Adipose tissue (tissue), 3 donors: ENCODE data around the gene TBC1D13. TPM values are rescaled to one million over a fixed set of nuclear protein-coding genes. Genes with fewer than 3 reads are reported as not detected.
A peak's percentile ranks its signal among the peaks of the same experiment; 100 is the strongest.
"Not testable (repeated sequence)": the region's sequence is repeated elsewhere in the genome, so short reads cannot be mapped to it uniquely, and the experiment has no call there.

ENCODE experiments used
- H3K27ac ChIP-seq: one replicate; pipeline ENCODE4 v1.5.1; 2013; ENCODE audit warnings: low read depth, low read length
- WGBS, 3 donors: extraction: QIAGEN DNeasy Blood & Tissue Kit; methylation state at CpG; one replicate each; pipeline ENCODE4 v1.1.7; 2013; 5-methylcytosine and 5-hydroxymethylcytosine counted together
- polyA plus RNA-seq, 3 donors: library from polyadenylated mRNA; stranded (reverse); fragments of 200-250 nt; gene quantifications; one replicate each; pipeline ENCODE4 v1.2.3, GENCODE V29; 2013
- donor health status: healthy with polysubstance abuse.
- donor health status: Bipolar disorder and iron deficiency.
- donor health status: healthy.

TBC1D13 gene
- polyA plus RNA-seq, result 10 to 100 TPM; 14.2 to 19.1 (median 16.2) TPM

DNA sequence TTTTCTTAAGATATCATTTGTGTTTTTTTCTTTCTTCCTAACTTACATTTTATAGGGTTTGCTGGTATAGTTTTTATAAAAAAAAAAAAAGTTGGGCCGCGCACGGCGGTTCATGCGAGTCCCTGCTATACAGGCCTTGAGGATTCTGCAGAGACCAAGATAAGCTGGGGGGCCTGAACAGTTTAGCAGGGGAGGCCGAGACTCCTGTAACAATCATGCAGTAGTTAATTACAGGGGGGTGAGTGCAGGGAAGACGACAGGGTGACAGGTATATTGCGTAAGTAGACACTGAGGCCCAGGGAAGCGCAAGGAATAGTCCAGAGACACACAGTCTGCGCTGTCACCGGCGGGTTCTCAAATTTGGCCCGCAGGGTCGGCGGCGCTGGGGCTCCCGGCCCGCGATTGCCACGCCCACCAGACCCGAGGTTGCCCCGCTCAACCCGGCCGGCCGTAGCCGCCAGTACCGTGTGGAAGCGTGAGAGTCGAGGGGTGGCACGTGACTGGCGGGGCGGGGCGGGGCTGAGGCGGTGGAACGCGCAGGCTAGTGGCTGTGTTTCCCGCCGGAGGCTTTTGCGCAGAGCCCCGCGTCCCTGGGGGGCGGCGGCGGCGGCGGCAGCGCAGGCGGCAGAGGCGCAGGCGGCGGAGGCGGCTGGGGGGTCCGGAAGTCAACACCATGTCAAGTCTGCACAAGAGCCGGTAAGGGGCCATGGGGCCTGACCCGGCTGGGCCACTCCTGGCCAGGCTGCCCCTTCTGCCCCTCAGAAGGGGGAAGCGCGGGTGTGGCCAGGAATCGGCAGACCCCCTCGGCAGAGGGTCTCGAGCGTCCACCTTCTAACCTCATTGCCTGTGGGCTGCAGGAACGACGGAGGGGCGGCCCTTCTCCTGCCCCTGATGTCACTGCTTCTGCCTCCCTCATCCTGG lies at the start of gene TBC1D13:
Gene TBC1D13, plus strand, starts transcription at position 573 of the 921 bp plus-strand sequence. Its CDS starts 101 bp downstream, at position 674.
- 6 to 8% (median 8%) methylated on average over 56 to 64 of the region's 64 CpGs for WGBS, 3 donors
- no peak within 1 kb of the TSS for H3K27ac ChIP-seq

GRCh38 chr9:128742401-128742800 lies 44.7 kb upstream of the TBC1D13 start:
- H3K27ac ChIP-seq, result no peak overlapping the region
- 83 to 89% (median 84%) methylated on average over 20 of the region's 20 CpGs for WGBS, 3 donors

DNA sequence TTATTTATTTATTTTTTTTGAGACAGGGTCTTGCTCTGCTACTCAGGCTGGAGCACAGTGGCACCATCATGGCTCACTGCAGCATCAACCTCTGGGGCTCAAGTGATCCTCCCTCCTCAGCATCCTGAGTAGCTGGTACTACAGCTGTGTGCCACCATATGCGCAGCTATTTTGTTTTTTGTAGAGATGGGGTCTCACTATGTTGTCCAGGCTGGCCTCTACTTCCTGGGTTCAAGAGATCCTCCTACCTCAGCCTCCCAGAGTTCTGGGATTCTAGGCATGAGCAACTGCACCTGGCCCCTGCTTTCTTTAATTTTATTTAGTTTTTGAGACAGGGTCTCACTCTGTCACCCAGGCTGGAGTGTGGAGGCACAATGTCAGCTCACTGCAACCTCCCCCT lies 43.6 kb upstream of the TBC1D13 start:
- WGBS, 3 donors, result 94 to 100% (median 100%) methylated on average over 1 of the region's 1 CpG
- H3K27ac ChIP-seq, result no peak overlapping the region

- H3K27ac ChIP-seq, result no peak overlapping the region
- 91 to 100% (median 98%) methylated on average over 1 of the region's 1 CpG for WGBS, 3 donors
Observed at GRCh38 chr9:128747241-128747640, 39.8 kb upstream of the TBC1D13 start.

DNA sequence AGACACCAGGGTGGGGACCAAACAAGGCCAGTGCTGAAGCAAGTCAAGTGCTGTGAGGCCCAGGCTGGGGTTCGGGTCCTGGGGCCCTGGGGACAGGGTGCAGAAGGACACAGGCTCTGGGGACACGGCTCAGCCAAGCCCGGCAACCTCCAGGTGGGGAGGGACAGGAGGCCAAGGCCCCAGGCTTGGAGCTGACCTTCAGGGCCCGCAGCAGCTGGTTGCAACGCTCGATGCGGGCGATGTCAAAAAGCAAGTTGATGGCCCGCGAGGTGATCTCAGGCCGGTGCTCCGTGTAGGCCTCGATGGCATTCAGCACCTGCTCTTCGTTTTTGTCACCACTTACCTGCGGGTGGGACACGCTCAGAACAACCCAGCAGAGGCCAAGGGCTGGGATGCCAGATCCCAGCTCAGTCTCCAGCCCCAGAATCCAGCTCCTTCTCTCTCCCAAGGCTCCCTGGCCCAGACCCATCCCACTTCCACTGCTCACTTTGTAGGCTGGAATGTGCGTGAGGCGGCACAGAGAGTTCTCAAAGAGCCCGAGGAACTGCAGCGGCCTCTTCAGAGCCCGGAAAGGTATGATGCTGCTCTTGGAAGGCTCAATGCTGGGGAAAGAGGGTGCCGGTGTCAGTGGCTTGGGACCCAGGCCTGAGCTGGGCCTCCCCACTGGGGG lies 36.0 kb upstream of the TBC1D13 start:
- 92 to 94% (median 94%) methylated on average over 20 to 22 of the region's 22 CpGs for WGBS, 3 donors
- no peak overlapping the region for H3K27ac ChIP-seq

- WGBS, 3 donors, result 90 to 96% (median 95%) methylated on average over 16 of the region's 16 CpGs
- no peak overlapping the region for H3K27ac ChIP-seq
Observed at GRCh38 chr9:128753627-128754026, 33.4 kb upstream of the TBC1D13 start.

GRCh38 chr9:128757602-128758001 lies 29.5 kb upstream of the TBC1D13 start:
- 87 to 93% (median 88%) methylated on average over 6 of the region's 6 CpGs for WGBS, 3 donors

DNA sequence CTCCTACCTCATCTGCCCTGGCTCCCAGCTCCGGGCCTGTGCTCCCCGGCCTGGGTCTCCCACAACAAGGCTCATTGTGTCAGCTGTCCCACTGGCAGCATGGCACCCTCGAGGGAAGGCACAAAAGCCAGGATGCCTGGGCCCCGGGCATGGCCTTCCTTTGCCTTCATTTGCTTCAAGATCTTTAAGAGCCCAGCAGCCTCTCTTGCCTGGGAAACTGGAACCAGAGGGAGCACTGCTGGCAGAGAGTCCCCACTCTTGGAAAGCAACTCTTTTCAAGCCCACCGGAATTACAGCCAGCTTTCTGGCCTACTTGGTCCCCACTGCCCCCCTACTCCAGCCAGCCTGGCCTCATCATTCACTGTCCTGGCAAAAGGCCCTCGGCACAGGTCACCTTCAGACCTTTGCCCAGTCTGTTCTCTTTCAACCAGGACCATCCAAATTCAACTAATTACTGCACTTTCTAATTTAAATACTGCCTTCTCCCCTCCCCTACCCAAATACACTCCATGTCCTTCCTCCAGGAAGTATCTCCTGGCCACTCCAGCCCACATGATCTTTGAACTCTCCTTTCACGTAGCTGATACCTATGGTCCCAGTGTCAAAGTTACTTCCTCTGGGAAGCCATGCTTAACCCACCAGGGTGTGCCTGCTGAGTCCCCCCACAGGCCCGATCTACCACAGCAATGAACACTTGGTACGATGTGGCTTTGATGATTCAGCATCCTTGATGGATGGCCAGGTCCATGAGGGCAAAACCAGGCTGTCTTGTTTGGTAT lies 24.2 kb upstream of the TBC1D13 start:
- WGBS, 3 donors, result 68 to 79% (median 76%) methylated on average over 9 of the region's 9 CpGs
- H3K27ac ChIP-seq, result no peak overlapping the region

More at GRCh38 chr9:128757602-128758001, 29.5 kb upstream of the TBC1D13 start:
- no peak overlapping the region for H3K27ac ChIP-seq

DNA sequence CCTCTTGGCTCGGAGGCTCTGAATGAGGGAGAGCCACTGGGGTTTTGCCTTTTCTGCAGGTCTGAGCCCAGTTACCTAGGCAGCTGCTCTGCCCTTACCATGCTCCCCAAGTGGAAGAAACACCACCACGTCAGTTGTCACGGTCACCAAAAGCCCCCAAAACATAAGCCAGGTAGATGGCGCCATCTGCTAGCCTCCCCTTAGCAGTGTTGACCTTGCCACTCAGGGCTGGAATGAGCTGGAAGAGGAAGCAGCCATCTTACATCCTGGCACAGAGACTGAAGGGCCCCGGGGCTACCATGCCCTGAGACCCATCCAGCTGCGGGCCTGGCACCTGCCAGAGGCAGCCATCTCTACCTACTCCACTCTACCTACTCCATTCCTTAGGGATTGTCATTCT lies 22.7 kb upstream of the TBC1D13 start:
- H3K27ac ChIP-seq, result no peak overlapping the region
- 75 to 84% (median 81%) methylated on average over 6 of the region's 6 CpGs for WGBS, 3 donors

DNA sequence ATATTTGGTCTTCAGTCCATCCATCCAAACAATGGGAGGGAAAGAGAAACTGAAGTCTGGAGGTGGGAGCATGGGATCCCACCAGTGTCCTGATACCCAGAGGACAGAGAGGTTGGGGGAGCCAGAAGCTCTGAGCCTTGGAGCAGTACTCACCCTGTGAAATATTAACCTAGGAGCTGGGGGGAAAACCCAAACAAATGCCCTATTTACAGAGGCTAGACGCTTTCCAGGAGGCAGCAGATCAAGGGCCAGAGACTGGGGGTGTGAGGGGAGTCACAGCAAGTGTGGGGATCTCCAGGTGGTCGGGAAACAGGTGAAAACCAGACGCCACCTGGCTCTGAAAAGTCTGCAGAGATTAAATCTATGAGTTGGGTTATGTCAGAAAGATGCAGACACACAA lies 21.6 kb upstream of the TBC1D13 start:
- 36 to 87% (median 85%) methylated on average over 3 of the region's 3 CpGs for WGBS, 3 donors
- H3K27ac ChIP-seq, result no peak overlapping the region

- 85 to 88% (median 87%) methylated on average over 6 of the region's 6 CpGs for WGBS, 3 donors
- no peak overlapping the region for H3K27ac ChIP-seq
Observed at GRCh38 chr9:128768606-128769005, 18.4 kb upstream of the TBC1D13 start.

- no peak overlapping the region for H3K27ac ChIP-seq
- WGBS, 3 donors, result 61 to 80% (median 80%) methylated on average over 11 of the region's 11 CpGs
Observed at GRCh38 chr9:128770286-128771030, 16.6 kb upstream of the TBC1D13 start.

DNA sequence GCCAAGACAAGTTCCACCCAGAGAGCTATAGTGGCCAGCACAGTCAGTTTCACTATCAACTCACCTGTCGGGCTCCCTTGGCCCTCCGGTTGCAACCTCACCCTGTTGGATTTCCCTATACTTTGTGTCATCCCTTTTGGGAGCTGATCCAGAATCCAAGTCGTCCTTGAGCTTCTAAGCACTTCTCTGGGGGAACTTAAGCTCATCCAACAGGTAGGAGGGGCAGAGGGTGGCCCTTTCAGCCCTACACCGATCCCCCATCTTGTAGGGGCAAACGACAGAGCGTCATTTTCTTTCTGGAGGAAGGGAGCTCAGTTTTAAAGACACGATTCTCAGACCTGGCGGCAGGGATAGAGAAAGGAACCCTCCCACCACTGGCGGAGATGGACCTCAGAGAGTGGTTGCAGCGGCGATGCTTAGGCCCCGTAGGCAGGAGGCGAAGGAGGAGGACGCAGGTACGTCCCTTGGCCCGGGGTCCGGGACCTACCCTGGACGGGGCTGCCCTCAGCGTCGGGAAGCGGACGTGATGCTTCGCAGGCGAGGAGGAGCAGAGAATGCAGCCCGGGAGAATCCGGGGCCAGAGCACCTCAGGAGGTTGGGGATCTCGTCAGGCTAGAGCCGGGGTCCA lies 15.8 kb upstream of the TBC1D13 start:
- peak overlapping the region; percentile 60 for H3K27ac ChIP-seq
- 0 to 2% (median 1%) methylated on average over 27 to 28 of the region's 28 CpGs for WGBS, 3 donors

GRCh38 chr9:128771745-128772519 lies 15.1 kb upstream of the TBC1D13 start, which contains the start of gene ZER1:
TSS of gene ZER1 (minus strand) at chr9:128771927. CDS start at chr9:128755565, 16,362 bp downstream.
- WGBS, 3 donors, result 0 to 1% (median 1%) methylated on average over 43 to 72 of the region's 72 CpGs
- peak within 1 kb of the TSS; percentile 60 for H3K27ac ChIP-seq

DNA sequence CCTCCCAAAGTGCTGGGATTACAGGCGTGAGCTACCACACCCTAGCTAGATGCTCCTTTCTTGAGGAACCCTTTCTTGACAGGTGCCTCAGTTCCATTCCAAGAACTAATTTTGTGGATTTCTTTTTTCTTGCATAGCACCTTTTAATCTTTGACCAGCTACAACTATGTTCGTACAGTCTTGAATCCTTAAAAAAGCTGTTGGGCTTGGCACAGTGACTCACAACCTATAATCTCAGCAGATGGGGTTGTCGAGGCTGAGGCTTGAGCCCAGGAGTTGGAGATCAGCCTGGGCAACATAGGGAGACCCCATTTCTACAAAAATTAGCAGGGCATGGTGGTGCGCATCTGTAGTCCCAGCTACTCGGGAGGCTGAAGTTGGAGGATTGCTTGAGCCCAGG lies 14.0 kb upstream of the TBC1D13 start:
- no peak overlapping the region for H3K27ac ChIP-seq
- WGBS, 3 donors, result 84 to 91% (median 91%) methylated on average over 5 of the region's 5 CpGs

DNA sequence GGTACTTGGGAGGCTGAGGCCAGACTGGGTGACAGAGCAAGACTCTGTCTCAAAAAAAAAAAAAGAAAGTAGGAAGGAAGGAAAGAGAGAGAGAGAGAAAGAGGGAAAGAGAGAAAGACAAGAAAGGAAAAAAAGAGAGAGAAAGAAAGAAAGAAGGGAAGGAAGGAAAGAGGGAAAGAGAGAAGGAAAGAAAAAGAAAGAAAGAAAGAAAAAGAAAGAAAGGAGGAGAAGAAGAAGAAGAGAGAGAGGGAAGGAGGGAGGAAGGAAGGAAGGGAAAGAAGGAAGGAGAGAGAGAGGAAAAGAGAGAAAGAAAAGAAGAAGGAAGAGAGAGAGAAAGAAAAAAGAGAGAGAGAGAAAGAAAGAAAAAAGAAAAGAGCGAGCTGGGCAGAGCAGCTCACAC lies 12.2 kb upstream of the TBC1D13 start:
- 79 to 95% (median 87%) methylated on average over 1 of the region's 1 CpG for WGBS, 3 donors
- H3K27ac ChIP-seq, result no peak overlapping the region

DNA sequence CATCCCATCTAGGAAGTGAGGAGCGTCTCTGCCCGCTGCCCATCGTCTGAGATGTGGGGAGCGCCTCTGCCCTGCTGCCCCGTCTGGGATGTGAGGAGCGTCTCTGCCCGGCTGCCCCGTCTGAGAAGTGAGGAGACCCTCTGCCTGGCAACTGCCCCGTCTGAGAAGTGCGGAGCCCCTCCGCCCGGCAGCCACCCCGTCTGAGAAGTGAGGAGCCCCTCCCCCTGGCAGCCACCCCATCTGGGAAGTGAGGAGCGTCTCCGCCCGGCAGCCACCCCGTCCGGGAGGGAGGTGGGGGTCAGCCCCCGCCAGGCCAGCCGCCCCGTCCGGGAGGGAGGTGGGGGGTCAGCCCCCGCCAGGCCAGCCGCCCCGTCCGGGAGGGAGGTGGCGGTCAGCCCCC lies 7.0 kb upstream of the TBC1D13 start:
- H3K27ac ChIP-seq, result not testable (repeated sequence)
- WGBS, 3 donors, result 87 to 96% (median 91%) methylated on average over 11 to 21 of the region's 27 CpGs
